HepG2 (cell line): Measurements from ENCODE around the gene HYCC2. TPM values are rescaled to one million over a fixed set of nuclear protein-coding genes. Genes with fewer than 3 reads are reported as not detected.

Source experiments
- ARID5B ChIP-seq: IDR thresholded peaks from 2 replicates; pipeline ENCODE4 v1.4.0; 2020; ENCODE audit warnings: mild to moderate bottlenecking, missing genetic modification reagents
- CHD2 ChIP-seq: IDR thresholded peaks from 2 replicates; pipeline ENCODE4 v1.6.1; 2011; ENCODE audit warnings: low read depth, low read length, improper control_type of control experiment
- DPF2 ChIP-seq: sonication (generic); formaldehyde crosslinking; IDR thresholded peaks from 2 replicates; pipeline ENCODE4 v1.4.0; 2020; ENCODE audit warnings: mild to moderate bottlenecking, low read depth, missing genetic modification reagents, borderline replicate concordance
- E2F2 ChIP-seq: sonication (generic); formaldehyde crosslinking; IDR thresholded peaks from 2 replicates; pipeline ENCODE4 v1.4.0; 2020; ENCODE audit warnings: missing genetic modification reagents, borderline replicate concordance
- FIP1L1 ChIP-seq: fragments of 200-400 bp; formaldehyde crosslinking; IDR thresholded peaks from 2 replicates; pipeline ENCODE4 v1.6.1; 2018; ENCODE audit warnings: low read depth, mild to moderate bottlenecking, low read length, moderate library complexity, borderline replicate concordance; ENCODE audit not compliant: insufficient read depth
- JUNB ChIP-seq: sonication (generic); formaldehyde crosslinking; IDR thresholded peaks from 2 replicates; pipeline ENCODE4 v1.8.0; 2022; ENCODE audit warnings: missing genetic modification reagents, mild to moderate bottlenecking, borderline replicate concordance
- NFKB2 ChIP-seq: sonication (generic); formaldehyde crosslinking; IDR thresholded peaks from 2 replicates; pipeline ENCODE4 v1.4.0; 2020; ENCODE audit warnings: missing genetic modification reagents, borderline replicate concordance
- NPAS2 ChIP-seq: sonication (generic); formaldehyde crosslinking; IDR thresholded peaks from 2 replicates; pipeline ENCODE4 v1.8.0; 2022; ENCODE audit warnings: mild to moderate bottlenecking, missing genetic modification reagents, borderline replicate concordance
- ONECUT2 ChIP-seq: sonication (generic); formaldehyde crosslinking; IDR thresholded peaks from 2 replicates; pipeline ENCODE4 v1.4.0; 2020; ENCODE audit warnings: missing genetic modification reagents
- POGZ ChIP-seq: sonication (generic); formaldehyde crosslinking; IDR thresholded peaks from 2 replicates; pipeline ENCODE4 v1.4.0; 2020; ENCODE audit warnings: mild to moderate bottlenecking, missing genetic modification reagents
- ZFP37 ChIP-seq: sonication (generic); formaldehyde crosslinking; IDR thresholded peaks from 2 replicates; pipeline ENCODE4 v1.4.0; 2020; ENCODE audit warnings: missing genetic modification reagents, borderline replicate concordance
- ZNF17 ChIP-seq: sonication (generic); formaldehyde crosslinking; IDR thresholded peaks from 2 replicates; pipeline ENCODE4 v1.5.0; 2020; ENCODE audit warnings: mild to moderate bottlenecking, missing genetic modification reagents
- ZNF589 ChIP-seq: sonication (generic); formaldehyde crosslinking; conservative IDR thresholded peaks from 2 replicates; pipeline ENCODE4 v1.8.0; 2022; ENCODE audit warnings: mild to moderate bottlenecking, moderate library complexity, missing genetic modification reagents
- ZNF720 ChIP-seq: sonication (generic); formaldehyde crosslinking; IDR thresholded peaks from 2 replicates; pipeline ENCODE4 v1.4.0; 2020; ENCODE audit warnings: missing genetic modification reagents
- ZNF740 ChIP-seq: sonication (generic); formaldehyde crosslinking; IDR thresholded peaks from 2 replicates; pipeline ENCODE4 v1.4.0; 2020; ENCODE audit warnings: missing genetic modification reagents
- ZNF83 ChIP-seq: sonication (generic); formaldehyde crosslinking; IDR thresholded peaks from 2 replicates; pipeline ENCODE4 v1.4.0; 2020; ENCODE audit warnings: missing genetic modification reagents, mild to moderate bottlenecking, borderline replicate concordance
- polyA plus RNA-seq, 8 experiments: library from polyadenylated mRNA; depleted of rRNA in 3 of 8; stranded (reverse) in 7 of 8; unstranded in 1 of 8; fragments of >200 nt; fragmentation: Illumina TruSeq in 4 of 8; extraction: Trizol in 4 of 8; gene quantifications; 2 replicates each; pipeline versions ENCODE4 v1.2.1 to v1.2.3, GENCODE V29; 2011 to 2016; ENCODE audit warnings: low read depth in 4 of 8, missing spikeins in 1 of 8, mixed read lengths in 1 of 8; ENCODE audit not compliant: insufficient read depth in 1 of 8
- total RNA-seq, 5 experiments: library from RNA; depleted of rRNA; stranded (reverse); fragments of >200 nt; fragmentation: Illumina TruSeq; extraction: Trizol; gene quantifications; 2 replicates each; pipeline ENCODE4 v1.2.3, GENCODE V29; 2016; ENCODE audit warnings: low read depth in 1 of 5
- TF ChIP-seq, protein P1 (sequence below): sonication (generic); formaldehyde crosslinking; conservative IDR thresholded peaks from 2 replicates; pipeline ENCODE4 v1.4.0; 2020; ENCODE audit warnings: missing genetic modification reagents

The HYCC2 gene
- total and polyA plus RNA-seq, 2 of the 13 experiments (the other 11 are each of a cell fraction or from before 2014, with no cell fraction given): 4.7 to 13.9 TPM

DNA sequence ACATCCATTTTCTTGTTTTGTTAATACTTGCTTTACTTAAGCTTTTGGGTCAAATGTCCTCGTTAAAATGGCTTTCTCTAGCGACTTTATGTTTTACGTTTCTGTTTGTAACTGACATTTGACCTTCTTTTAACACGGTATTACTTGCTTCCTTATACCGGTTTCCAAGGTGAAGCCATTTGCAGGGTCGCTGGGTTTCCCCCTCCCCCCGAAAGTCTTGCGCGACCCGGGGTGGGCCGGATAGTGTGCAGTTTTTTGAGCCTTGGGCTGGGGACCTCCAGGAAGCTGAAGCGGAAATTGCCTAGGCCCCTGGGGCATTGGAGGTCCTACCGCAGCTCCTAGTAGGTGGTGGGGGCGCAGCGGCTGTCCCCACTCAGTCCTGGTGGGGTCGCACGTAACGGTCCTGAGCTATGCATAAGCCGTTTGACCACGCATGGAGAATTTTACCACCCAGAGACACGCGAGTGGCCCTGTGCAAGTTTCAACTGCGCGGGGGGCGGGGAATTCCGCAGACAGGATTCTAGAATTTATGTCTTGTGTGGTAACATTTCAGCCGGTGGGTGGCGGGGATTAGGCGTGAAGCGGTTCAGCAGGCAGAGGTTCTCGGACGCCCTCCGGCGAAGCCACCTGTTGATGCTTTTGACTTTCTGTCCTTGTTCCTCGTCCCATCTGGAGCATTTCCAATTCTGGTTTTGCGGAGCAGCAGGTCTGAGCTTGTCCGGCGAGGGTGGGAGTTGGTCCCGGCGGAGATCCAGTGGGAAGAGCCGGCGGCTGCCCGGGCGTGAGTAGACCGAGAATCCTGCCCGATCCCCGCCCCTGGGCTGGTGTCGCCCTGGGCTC lies 46.9 kb upstream of the HYCC2 start (continued):
- peak; percentile 63 for TF ChIP-seq ARID5B (CRISPR knock-in tag)
- TF ChIP-seq, protein P1, sequence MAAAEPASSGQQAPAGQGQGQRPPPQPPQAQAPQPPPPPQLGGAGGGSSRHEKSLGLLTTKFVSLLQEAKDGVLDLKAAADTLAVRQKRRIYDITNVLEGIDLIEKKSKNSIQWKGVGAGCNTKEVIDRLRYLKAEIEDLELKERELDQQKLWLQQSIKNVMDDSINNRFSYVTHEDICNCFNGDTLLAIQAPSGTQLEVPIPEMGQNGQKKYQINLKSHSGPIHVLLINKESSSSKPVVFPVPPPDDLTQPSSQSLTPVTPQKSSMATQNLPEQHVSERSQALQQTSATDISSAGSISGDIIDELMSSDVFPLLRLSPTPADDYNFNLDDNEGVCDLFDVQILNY: no peak
- peak; percentile 81; the same call in 1 of the 2 replicates for TF ChIP-seq ZFP37
- no peak for TF ChIP-seq ZNF589 (CRISPR knock-in tag)
- TF ChIP-seq E2F2 (CRISPR knock-in tag): no peak
- no peak for TF ChIP-seq FIP1L1
- TF ChIP-seq POGZ (CRISPR knock-in tag): peak; percentile 75; the same call in 1 of the 2 replicates
- peak; percentile 60; the same call in 1 of the 2 replicates for TF ChIP-seq DPF2 (CRISPR knock-in tag)
- peak; percentile 70; the same call in 1 of the 2 replicates for TF ChIP-seq ZNF740 (CRISPR knock-in tag)
- TF ChIP-seq NFKB2 (CRISPR knock-in tag): peak; percentile 83; the same call in 1 of the 2 replicates
- 0 out of 2 replicates have a peak, but pooled peaks have one; percentile 31 for TF ChIP-seq ZNF83 (CRISPR knock-in tag)
- TF ChIP-seq CHD2: peak; percentile 14; the same call in 1 of the 2 replicates
- peak; percentile 39; the same call in 1 of the 2 replicates for TF ChIP-seq ONECUT2 (CRISPR knock-in tag)
- TF ChIP-seq JUNB (CRISPR knock-in tag): no peak
- TF ChIP-seq NPAS2 (CRISPR knock-in tag): peak; percentile 83; the same call in 1 of the 2 replicates
- TF ChIP-seq ZNF17 (CRISPR knock-in tag): no peak
- no peak for TF ChIP-seq ZNF720
